Stimulated activated naive CD8-positive, alpha-beta T cell treated with anti-CD3 and anti-CD28 coated beads, Interleukin-15, amount 100 ng/mL, for 72 hours (primary cell): ENCODE measurements around the gene SLC6A17.
A peak's percentile ranks its signal among the peaks of the same experiment; 100 is the strongest.

ENCODE experiments used
- ATAC-seq: fragments of 150-1000 bp; cut with Tn5 transposase; 2 replicates; pipeline ENCODE4 v1.10.0; 2021; ENCODE audit warnings: mild to moderate bottlenecking, moderate library complexity
- DNase-seq, 2 donors: peaks; one replicate each; pipeline ENCODE4 v3.0.0; 2021 to 2022
- H3K27ac Mint-ChIP-seq, 2 donors: one replicate each; pipeline ENCODE4 v1.8.0; 2022; ENCODE audit warnings: mild to moderate bottlenecking in 2 of 2, mixed read lengths in 2 of 2, moderate library complexity in 2 of 2
- H3K27me3 Mint-ChIP-seq: one replicate; pipeline ENCODE4 v1.8.0; 2022; ENCODE audit warnings: mixed read lengths
- H3K4me1 Mint-ChIP-seq: one replicate; pipeline ENCODE4 v1.8.0; 2022; ENCODE audit warnings: mild to moderate bottlenecking, mixed read lengths
- H3K4me3 Mint-ChIP-seq, 2 donors: one replicate each; pipeline ENCODE4 v1.8.0; 2022; ENCODE audit warnings: mild to moderate bottlenecking in 2 of 2, mixed read lengths in 2 of 2, moderate library complexity in 1 of 2
- H3K9me3 Mint-ChIP-seq, 2 donors: one replicate each; pipeline ENCODE4 v1.8.0; 2022; ENCODE audit warnings: mixed read lengths in 2 of 2

The SLC6A17 gene

DNA sequence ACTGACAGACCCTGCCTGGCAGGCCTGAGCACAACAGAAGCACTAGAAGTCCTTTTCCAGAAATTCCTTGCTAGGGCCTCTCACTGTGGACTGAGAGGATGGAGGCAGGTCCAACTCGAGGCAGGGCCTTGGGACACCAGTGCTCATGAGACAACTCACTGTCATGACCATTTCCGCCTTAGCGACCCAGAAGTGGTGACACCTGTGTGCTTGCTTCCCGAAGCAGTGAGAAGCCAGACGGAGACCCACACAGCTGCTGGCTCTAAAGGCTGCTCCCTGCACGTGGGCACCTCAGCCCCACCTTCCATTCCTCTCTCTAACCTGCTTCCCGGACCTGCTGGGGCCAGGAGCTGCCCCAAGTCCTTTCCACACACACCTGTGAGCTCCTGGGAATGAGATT lies 92.9 kb downstream of the SLC6A17 start:
- peaks cover 34% of the 10 kb centered on the region for H3K4me1 Mint-ChIP-seq
- H3K27ac Mint-ChIP-seq: peak overlapping the region in 1 of 2 donors; percentile 91
- DNase-seq (no peak), ATAC-seq (no peak)
- H3K9me3 Mint-ChIP-seq: peaks cover 0 to 5% of the 10 kb centered on the region in 2 donors
- peak overlapping the region; percentile 5 to 28 for H3K4me3 Mint-ChIP-seq
- no peaks in the 10 kb centered on the region for H3K27me3 Mint-ChIP-seq

DNA sequence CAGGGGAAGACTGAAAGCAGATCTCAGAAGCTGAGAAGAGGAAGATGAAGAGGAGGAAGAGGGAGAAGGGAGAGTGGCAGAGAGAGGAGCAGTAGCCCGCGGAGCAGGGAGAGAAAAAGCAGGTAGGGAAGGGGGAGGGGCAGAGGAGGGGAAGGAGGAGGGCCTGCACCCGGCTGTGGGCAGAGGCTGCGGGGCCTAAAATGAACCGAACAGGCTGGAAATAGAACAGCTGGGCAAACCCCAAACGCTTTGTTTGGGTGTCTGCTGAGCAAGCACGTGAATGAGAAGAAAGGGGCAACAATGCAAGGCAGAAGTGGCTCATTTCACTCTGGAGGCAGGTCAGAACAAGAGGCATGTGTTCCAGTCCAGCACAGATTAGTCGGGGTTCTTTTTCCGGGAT lies 93.3 kb downstream of the SLC6A17 start:
- DNase-seq: peak in 1 of 2 donors; percentile 20
- Mint-ChIP-seq H3K4me3 (peak overlapping the region; percentile 5 to 28), H3K27ac (peak overlapping the region; percentile 34 to 91)

DNA sequence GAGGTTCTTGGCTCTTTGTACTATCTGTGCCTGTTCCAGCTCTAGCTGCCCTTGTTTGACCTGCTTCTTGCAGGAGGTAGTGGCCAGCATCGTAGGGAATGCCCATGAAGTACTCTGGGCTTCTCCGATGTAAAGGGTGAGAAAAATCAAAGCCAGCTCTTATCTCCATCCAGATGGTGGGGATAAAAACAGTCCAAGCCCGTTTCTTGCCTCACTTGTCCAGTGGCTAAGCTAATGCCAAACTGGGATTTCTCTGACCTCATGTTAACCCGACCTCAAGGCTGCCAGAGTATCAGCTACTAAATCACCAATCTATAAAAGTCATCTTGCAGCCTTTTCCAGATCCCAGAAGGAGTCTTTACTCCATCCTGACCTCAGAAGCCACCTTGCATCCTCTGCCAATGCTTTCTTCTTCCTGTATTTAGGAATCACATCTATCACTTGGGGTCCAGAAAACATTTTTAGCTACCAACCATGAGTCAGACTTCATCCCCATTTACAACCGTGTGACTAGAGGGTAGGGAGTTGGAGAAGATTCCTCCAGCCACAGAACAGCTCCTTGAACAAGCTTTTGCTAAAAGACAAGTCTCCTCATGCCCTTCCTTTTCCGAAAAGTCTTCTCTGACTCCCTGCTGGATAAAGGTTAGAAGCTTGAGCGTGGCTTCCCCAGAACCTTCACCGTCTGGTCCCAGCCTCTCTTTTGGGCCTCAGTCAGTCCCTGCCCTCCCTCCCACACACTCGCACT lies 95.8 kb downstream of the SLC6A17 start:
- peaks cover 11% of the 10 kb centered on the region for H3K4me1 Mint-ChIP-seq
- H3K27me3 Mint-ChIP-seq: no peaks in the 10 kb centered on the region
- H3K9me3 Mint-ChIP-seq: peaks cover 0 to 1% of the 10 kb centered on the region in 2 donors
- DNase-seq (no peak), ATAC-seq (no peak)
- no peak overlapping the region for H3K27ac Mint-ChIP-seq
- no peak overlapping the region for H3K4me3 Mint-ChIP-seq

More for the DNA sequence above, 93.3 kb downstream of the SLC6A17 start:
- Mint-ChIP-seq H3K27me3 (no peaks in the 10 kb centered on the region), H3K4me1 (peaks cover 30% of the 10 kb centered on the region), H3K9me3 (peaks cover 0 to 5% of the 10 kb centered on the region in 2 donors)
- ATAC-seq: peak; percentile 64

DNA sequence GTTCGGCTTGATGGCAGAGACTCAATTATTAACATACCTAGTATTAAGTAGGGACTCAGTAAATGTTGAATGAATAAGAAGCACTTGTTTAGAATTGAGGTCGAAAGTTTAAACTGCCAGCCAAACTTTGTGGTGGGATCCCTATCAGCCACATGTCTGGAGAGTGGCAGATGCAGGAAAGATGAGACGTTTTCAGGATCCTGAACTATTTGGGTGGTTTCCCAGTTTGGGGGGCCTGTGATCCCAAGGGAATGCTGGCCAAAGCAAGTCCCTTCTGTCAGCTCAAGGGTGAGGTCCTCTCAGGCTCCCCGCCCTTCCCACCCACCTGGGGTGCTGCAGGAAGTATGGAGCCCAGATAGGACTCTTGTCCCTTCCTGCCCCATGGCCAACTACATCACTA lies 98.5 kb downstream of the SLC6A17 start:
- no peak overlapping the region for H3K27ac Mint-ChIP-seq
- ATAC-seq (no peak), DNase-seq (no peak)
- H3K27me3 Mint-ChIP-seq: no peaks in the 10 kb centered on the region
- H3K4me3 Mint-ChIP-seq: no peak overlapping the region
- H3K9me3 Mint-ChIP-seq: peaks cover 0 to 7% of the 10 kb centered on the region in 2 donors
- peaks cover 2% of the 10 kb centered on the region for H3K4me1 Mint-ChIP-seq

DNA sequence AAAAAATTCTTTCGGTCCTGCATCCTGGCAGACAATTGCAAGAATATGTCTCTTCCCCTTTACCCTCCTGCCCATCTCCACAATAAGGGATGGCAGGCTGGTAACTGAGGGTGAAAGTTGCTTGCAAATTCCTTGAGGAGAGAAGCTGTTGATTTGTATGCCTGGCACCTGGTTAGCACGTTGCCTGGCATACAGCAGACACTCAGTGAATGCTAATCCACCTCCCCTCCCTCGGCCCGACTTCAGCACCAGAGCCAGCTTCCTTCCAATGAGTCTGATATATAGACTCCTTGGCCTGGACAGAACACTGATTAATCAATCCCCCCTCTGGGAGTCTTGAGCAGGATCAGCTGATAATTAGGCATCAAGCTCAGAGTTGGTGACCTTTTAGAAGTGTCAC lies 99.0 kb downstream of the SLC6A17 start:
- no peak for DNase-seq
- no peak overlapping the region for H3K4me3 Mint-ChIP-seq
- no peak overlapping the region for H3K27ac Mint-ChIP-seq
- peaks cover 0 to 7% of the 10 kb centered on the region in 2 donors for H3K9me3 Mint-ChIP-seq
- ATAC-seq: no peak
- H3K27me3 Mint-ChIP-seq: no peaks in the 10 kb centered on the region
- H3K4me1 Mint-ChIP-seq: no peaks in the 10 kb centered on the region

DNA sequence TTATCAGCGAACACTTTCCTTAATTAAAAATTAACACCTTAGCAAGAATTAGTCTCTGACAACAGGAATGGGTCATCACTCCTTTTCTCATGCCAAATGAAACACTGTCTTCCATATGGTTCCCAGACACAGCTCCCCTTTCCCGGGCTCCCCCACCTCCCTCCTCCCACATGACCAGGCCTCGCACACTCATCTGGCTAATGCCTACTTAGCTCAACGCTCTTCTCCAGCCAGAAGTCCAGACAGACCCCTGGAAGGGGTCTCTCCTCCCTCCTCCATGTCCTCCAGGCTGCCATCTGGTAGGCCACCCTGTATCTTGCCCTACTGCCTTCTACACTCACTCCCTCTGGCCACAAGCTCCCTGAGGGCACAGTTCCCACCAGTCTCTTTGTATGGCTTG lies 99.7 kb downstream of the SLC6A17 start:
- ATAC-seq: no peak
- no peaks in the 10 kb centered on the region for H3K4me1 Mint-ChIP-seq
- no peak for DNase-seq
- H3K27me3 Mint-ChIP-seq: no peaks in the 10 kb centered on the region
- peak overlapping the region in 1 of 2 donors; percentile 0 for H3K27ac Mint-ChIP-seq
- no peak overlapping the region for H3K4me3 Mint-ChIP-seq
- peaks cover 0 to 7% of the 10 kb centered on the region in 2 donors for H3K9me3 Mint-ChIP-seq

DNA sequence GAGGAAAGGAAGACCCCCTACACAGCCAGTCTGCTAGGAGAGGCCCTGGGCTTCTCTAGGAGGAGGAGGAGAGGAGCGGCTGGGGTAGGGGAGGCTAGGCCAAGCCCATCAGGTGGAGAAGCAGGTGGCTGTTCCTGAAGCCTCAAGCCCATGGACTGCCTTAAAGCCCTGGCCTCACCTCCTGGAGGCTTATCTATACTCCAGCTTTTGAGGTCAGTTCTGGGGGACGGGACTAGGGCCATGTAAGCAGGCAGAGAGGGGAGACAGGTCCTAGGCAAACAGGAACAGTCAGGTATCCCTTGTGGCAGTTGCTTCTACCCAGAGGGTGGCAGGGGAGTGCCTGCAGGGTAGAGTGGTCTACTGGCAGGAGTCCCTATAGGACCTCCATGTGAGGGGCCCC lies 100.5 kb downstream of the SLC6A17 start:
- Mint-ChIP-seq H3K27me3 (no peaks in the 10 kb centered on the region), H3K4me1 (no peaks in the 10 kb centered on the region), H3K4me3 (no peak overlapping the region), H3K27ac (peak overlapping the region; percentile 45 to 47), H3K9me3 (peaks cover 0 to 7% of the 10 kb centered on the region in 2 donors)
- no peak for DNase-seq
- ATAC-seq: no peak
